Esophagus squamous epithelium (tissue), 5 donors: ENCODE measurements around the gene C8A. TPM values are rescaled to one million over a fixed set of nuclear protein-coding genes. Genes with fewer than 3 reads are reported as not detected.

Experiments
- DNase-seq: peaks from one replicate; lab custom pipeline; 2025; lab: John Stamatoyannopoulos, UW
- H3K27ac ChIP-seq, 4 donors: fragments of 200-600 bp; sonication (generic); one replicate each; pipeline ENCODE4 v1.5.1; 2016 to 2019; ENCODE audit warnings: mild to moderate bottlenecking in 1 of 4
- H3K27me3 ChIP-seq, 4 donors: fragments of 200-600 bp; sonication (generic); 1 replicate in 3 of 4; 2 replicates in 1 of 4; pipeline versions ENCODE4 v1.5.1 to v1.6.0; 2017 to 2021; ENCODE audit warnings: antibody characterized with exemption in 1 of 4
- H3K36me3 ChIP-seq, 3 donors: fragments of 200-600 bp; sonication (generic); one replicate each; pipeline ENCODE4 v1.5.1; 2016 to 2019
- H3K4me1 ChIP-seq, 3 donors: fragments of 200-600 bp; sonication (generic); one replicate each; pipeline ENCODE4 v1.5.1; 2017 to 2019
- H3K4me3 ChIP-seq, 4 donors: fragments of 200-600 bp; sonication (generic); 1 replicate in 3 of 4; 2 replicates in 1 of 4; pipeline ENCODE4 v1.5.1; 2016 to 2019; ENCODE audit warnings: mild to moderate bottlenecking in 2 of 4, moderate library complexity in 1 of 4
- H3K9me3 ChIP-seq, 3 donors: fragments of 200-600 bp; sonication (generic); one replicate each; pipeline ENCODE4 v1.5.1; 2016 to 2019
- POLR2A ChIP-seq, 4 donors: fragments of 450-650 bp; IDR thresholded peaks; one replicate each; pipeline ENCODE4 v1.6.1; 2017; ENCODE audit warnings: antibody characterized with exemption in 4 of 4, mild to moderate bottlenecking in 4 of 4, moderate library complexity in 3 of 4
- WGBS, 2 donors: methylation state at CpG; one replicate each; pipeline ENCODE4 v1.1.5; 2018; 5-methylcytosine and 5-hydroxymethylcytosine counted together
- intact Hi-C: fragments of 100-400 bp; cut with DNase I; formaldehyde crosslinking; loops from one replicate; pipeline ENCODE4 v1.15.0; 2022
- total RNA-seq, 4 donors: library from RNA; depleted of rRNA; stranded (reverse); fragments of >200 nt; gene quantifications; one replicate each; pipeline ENCODE4 v1.1.0, GENCODE V29; 2016
- TF ChIP-seq, protein P1 (sequence below), 6 experiments: fragments of 450-650 bp in 4 of 6; fragments of 200-600 bp in 2 of 6; sonication (generic) in 2 of 6; IDR thresholded peaks; one replicate each; pipeline ENCODE4 v1.5.1; 2016 to 2019; ENCODE audit warnings: antibody characterized with exemption in 6 of 6, mild to moderate bottlenecking in 4 of 6, moderate library complexity in 4 of 6
- donor health status: DM: yes; HTN: yes; CAD: no.

The C8A gene
- total RNA-seq, 4 donors from 2014 or later, result not detected

- intact Hi-C loops, result no loop called here
- H3K27ac ChIP-seq, result no peak overlapping the region
- H3K4me3 ChIP-seq, result no peak overlapping the region
- peaks cover 0 to 7% (median 0%) of the 10 kb centered on the region in 4 donors for H3K27me3 ChIP-seq
- 72 to 86% methylated on average over 1 of the region's 1 CpG for WGBS, 2 donors
- H3K4me1 ChIP-seq, result no peaks in the 10 kb centered on the region
- TF ChIP-seq POLR2A (IDR thresholded peaks at IDR 0.05), result no peak
- TF ChIP-seq, protein P1, sequence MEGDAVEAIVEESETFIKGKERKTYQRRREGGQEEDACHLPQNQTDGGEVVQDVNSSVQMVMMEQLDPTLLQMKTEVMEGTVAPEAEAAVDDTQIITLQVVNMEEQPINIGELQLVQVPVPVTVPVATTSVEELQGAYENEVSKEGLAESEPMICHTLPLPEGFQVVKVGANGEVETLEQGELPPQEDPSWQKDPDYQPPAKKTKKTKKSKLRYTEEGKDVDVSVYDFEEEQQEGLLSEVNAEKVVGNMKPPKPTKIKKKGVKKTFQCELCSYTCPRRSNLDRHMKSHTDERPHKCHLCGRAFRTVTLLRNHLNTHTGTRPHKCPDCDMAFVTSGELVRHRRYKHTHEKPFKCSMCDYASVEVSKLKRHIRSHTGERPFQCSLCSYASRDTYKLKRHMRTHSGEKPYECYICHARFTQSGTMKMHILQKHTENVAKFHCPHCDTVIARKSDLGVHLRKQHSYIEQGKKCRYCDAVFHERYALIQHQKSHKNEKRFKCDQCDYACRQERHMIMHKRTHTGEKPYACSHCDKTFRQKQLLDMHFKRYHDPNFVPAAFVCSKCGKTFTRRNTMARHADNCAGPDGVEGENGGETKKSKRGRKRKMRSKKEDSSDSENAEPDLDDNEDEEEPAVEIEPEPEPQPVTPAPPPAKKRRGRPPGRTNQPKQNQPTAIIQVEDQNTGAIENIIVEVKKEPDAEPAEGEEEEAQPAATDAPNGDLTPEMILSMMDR (IDR thresholded peaks at IDR 0.05), result no peak
- no peak for DNase-seq
- H3K9me3 ChIP-seq, result no peaks in the 10 kb centered on the region
- H3K36me3 ChIP-seq, result no peaks in the 10 kb centered on the region
These were observed 593 bp downstream of the C8A start for GRCh38 chr1:56855190-56855589.

GRCh38 chr1:56856186-56856585, 1.6 kb downstream of the C8A start:
- DNase-seq, result no peak
- intact Hi-C loops, result no loop called here
- TF ChIP-seq POLR2A (IDR thresholded peaks at IDR 0.05), result no peak
- TF ChIP-seq, protein P1 (IDR thresholded peaks at IDR 0.05), result no peak
- Histone ChIP-seq H3K36me3 (no peaks in the 10 kb centered on the region), H3K4me3 (no peak overlapping the region), H3K4me1 (no peaks in the 10 kb centered on the region), H3K27me3 (peaks cover 0 to 7% (median 0%) of the 10 kb centered on the region in 4 donors), H3K9me3 (no peaks in the 10 kb centered on the region), H3K27ac (no peak overlapping the region)

- DNase-seq, result no peak
- Histone ChIP-seq H3K4me1 (no peaks in the 10 kb centered on the region), H3K4me3 (no peak overlapping the region), H3K9me3 (no peaks in the 10 kb centered on the region), H3K36me3 (no peaks in the 10 kb centered on the region), H3K27me3 (peaks cover 0 to 7% (median 0%) of the 10 kb centered on the region in 4 donors), H3K27ac (no peak overlapping the region)
- intact Hi-C loops, result no loop called here
- TF ChIP-seq, protein P1 (IDR thresholded peaks at IDR 0.05), result no peak
- no peak for TF ChIP-seq POLR2A (IDR thresholded peaks at IDR 0.05)
These were observed 4.7 kb downstream of the C8A start for GRCh38 chr1:56859287-56859686.

DNA sequence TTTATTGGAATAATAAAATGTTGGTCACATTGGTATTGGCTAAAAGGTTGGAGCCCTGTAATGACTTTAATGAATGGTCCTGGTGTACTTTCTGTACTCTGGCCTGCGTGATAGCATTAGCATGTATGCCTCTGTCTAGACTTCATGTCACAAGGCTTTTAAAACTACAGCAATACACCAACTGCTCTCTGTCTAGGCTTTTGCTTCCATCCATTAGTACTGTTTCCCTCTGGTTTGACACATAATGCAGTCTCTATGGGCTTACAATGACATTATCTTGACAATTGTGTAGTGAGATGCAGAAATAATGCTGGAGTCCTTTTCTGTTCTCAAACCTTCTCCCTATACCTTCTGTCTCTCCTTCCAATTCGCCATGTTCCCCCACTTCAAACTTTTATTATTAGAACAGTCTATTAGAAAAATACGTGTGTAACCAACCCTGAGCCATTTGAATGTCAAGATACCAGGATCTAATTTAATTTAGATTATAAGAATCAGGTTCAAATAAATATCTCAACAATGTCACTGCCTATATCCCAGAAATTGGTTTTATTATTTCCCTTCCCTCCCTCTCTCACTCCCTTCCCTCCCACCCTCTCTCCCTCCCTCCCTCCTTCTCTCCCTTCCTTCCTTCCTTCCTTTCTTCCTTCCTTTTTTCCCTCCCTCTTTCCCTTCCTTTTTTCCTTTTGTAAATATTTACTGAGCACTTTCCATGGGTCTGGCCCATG, 8.8 kb downstream of the C8A start:
- 67 to 69% methylated on average over 3 of the region's 3 CpGs for WGBS, 2 donors
- no peaks in the 10 kb centered on the region for H3K4me1 ChIP-seq
- no peak overlapping the region for H3K4me3 ChIP-seq
- no peaks in the 10 kb centered on the region for H3K36me3 ChIP-seq
- no peaks in the 10 kb centered on the region for H3K9me3 ChIP-seq
- peaks cover 0 to 6% (median 0%) of the 10 kb centered on the region in 4 donors for H3K27me3 ChIP-seq
- TF ChIP-seq, protein P1 (IDR thresholded peaks at IDR 0.05), result no peak
- no peak for TF ChIP-seq POLR2A (IDR thresholded peaks at IDR 0.05)
- H3K27ac ChIP-seq, result no peak overlapping the region
- DNase-seq, result no peak
- intact Hi-C loops, result no loop called here

- intact Hi-C loops, result no loop called here
- Histone ChIP-seq H3K36me3 (no peaks in the 10 kb centered on the region), H3K9me3 (no peaks in the 10 kb centered on the region), H3K4me1 (no peaks in the 10 kb centered on the region), H3K4me3 (no peak overlapping the region), H3K27me3 (peaks cover 0 to 9% (median 0%) of the 10 kb centered on the region in 4 donors), H3K27ac (no peak overlapping the region)
- DNase-seq, result no peak
- TF ChIP-seq POLR2A (IDR thresholded peaks at IDR 0.05), result no peak
- TF ChIP-seq, protein P1 (IDR thresholded peaks at IDR 0.05), result no peak
- WGBS, 2 donors, result 57 to 65% methylated on average over 2 of the region's 2 CpGs
These were observed 9.8 kb downstream of the C8A start for GRCh38 chr1:56864430-56864829.
